ENCODE measurements around the gene RGS11.

DNA sequence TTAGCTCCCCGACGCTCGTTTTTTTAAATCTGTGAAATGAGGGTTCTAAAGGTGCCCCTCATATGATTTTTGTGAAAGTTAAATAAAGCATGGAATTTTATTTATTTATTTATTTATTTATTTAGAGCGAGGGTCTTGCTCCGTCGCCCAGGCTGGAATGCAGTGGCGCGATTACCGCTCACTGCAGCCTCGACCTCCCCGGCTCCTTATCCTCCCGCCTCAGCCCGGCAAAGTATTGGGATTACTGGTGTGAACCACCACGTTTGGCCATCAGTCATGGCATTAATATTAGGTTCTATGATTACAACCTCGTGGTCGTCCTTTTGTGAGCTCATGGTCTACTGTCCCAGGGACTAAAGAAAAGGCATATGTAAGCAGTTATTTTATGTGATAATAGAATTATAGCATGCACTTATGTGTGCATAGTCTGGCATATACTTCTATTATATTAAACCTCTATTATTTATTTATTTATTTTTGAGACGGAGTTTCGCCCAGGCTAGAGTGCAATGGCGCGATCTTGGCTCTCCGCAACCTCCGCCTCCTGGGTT is 45.9 kb downstream of the RGS11 start:
- TF ChIP-seq TAF1 (IDR thresholded peaks at IDR 0.05; ENCODE audit: borderline replicate concordance, insufficient read depth, low read length), result no peak
- TF ChIP-seq, protein P1, sequence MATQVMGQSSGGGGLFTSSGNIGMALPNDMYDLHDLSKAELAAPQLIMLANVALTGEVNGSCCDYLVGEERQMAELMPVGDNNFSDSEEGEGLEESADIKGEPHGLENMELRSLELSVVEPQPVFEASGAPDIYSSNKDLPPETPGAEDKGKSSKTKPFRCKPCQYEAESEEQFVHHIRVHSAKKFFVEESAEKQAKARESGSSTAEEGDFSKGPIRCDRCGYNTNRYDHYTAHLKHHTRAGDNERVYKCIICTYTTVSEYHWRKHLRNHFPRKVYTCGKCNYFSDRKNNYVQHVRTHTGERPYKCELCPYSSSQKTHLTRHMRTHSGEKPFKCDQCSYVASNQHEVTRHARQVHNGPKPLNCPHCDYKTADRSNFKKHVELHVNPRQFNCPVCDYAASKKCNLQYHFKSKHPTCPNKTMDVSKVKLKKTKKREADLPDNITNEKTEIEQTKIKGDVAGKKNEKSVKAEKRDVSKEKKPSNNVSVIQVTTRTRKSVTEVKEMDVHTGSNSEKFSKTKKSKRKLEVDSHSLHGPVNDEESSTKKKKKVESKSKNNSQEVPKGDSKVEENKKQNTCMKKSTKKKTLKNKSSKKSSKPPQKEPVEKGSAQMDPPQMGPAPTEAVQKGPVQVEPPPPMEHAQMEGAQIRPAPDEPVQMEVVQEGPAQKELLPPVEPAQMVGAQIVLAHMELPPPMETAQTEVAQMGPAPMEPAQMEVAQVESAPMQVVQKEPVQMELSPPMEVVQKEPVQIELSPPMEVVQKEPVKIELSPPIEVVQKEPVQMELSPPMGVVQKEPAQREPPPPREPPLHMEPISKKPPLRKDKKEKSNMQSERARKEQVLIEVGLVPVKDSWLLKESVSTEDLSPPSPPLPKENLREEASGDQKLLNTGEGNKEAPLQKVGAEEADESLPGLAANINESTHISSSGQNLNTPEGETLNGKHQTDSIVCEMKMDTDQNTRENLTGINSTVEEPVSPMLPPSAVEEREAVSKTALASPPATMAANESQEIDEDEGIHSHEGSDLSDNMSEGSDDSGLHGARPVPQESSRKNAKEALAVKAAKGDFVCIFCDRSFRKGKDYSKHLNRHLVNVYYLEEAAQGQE (IDR thresholded peaks at IDR 0.05; ENCODE audit: insufficient read depth in 1 of 2, low read depth in 2 of 2, low read length in 2 of 2), result no peak
- no peak for TF ChIP-seq POLR2AphosphoS5 (IDR thresholded peaks at IDR 0.05; ENCODE audit: low read depth, low read length)

Data from PFSK-1 (cell line).